GM12872 (cell line): ENCODE data around the gene INCENP.

Experiments
- CTCF ChIP-seq: IDR thresholded peaks from 3 replicates; pipeline ENCODE4 v1.5.1; 2011; ENCODE audit warnings: low read depth, mild to moderate bottlenecking, low read length, moderate library complexity; ENCODE audit not compliant: insufficient read depth

The INCENP gene

GRCh38 chr11:62150887-62151736 is 27.3 kb downstream of the INCENP start:
- TF ChIP-seq CTCF = no peak

- TF ChIP-seq CTCF = no peak
These were observed 27.9 kb downstream of the INCENP start for GRCh38 chr11:62151737-62152102.

GRCh38 chr11:62152245-62153086 is 28.7 kb downstream of the INCENP start:
- no peak for TF ChIP-seq CTCF

- TF ChIP-seq CTCF = no peak
These were observed 29.2 kb downstream of the INCENP start for GRCh38 chr11:62153087-62153395.

GRCh38 chr11:62153617-62154016 is 29.8 kb downstream of the INCENP start:
- TF ChIP-seq CTCF = no peak

- no peak for TF ChIP-seq CTCF
These were observed 33.8 kb downstream of the INCENP start for GRCh38 chr11:62157603-62158002.

GRCh38 chr11:62166371-62166770 is 42.6 kb downstream of the INCENP start:
- TF ChIP-seq CTCF = no peak
